ENCODE data around the gene TARS1.

Gene TARS1

GRCh38 chr5:33441241-33442177 is 744 bp downstream of the TARS1 start:
- DNase-seq: peak; percentile 11

GRCh38 chr5:33444542-33444941 is 3.8 kb downstream of the TARS1 start:
- no peak for DNase-seq

- no peak for DNase-seq
Measured at GRCh38 chr5:33445798-33446197, 5.0 kb downstream of the TARS1 start.

DNA sequence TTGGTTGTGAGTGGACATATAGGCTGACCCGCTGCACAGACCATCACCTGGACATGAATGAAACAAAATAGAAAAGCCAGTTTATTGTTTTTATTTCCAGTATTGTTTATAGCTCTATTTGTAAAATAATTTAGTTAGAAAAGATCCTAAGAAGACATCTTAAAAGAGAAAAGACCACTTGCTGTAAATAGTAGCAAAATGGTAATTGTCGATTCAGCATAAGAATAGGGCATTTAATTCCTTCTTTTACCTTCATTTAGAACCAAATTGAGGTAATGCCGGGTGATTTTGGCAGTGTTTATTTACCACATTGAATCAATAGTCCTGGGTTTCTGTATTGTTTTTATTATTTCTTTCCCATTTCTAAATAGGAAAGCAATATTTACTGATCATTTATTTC is 7.4 kb downstream of the TARS1 start:
- no peak for DNase-seq

DNA sequence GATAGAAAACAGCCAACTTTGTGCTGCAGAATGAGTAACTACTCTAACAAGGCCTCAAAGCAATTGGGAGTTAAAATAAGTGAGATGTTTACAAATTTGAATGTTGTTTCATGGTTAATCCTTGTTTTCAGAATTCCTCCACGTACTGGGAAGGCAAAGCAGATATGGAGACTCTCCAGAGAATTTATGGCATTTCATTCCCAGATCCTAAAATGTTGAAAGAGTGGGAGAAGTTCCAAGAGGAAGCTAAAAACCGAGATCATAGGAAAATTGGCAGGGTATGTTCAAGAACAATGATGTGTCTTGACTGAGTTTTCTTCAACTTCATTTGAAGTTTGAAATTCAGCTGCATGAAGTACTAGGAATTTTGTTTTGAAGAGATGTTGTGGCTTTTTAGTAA is 16.4 kb downstream of the TARS1 start:
- no peak for DNase-seq

- DNase-seq: no peak
Measured at GRCh38 chr5:33457817-33458216, 17.1 kb downstream of the TARS1 start.

- no peak for DNase-seq
Measured at GRCh38 chr5:33460210-33460609, 19.4 kb downstream of the TARS1 start.

- no peak for DNase-seq
Measured at GRCh38 chr5:33462456-33462855, 21.7 kb downstream of the TARS1 start.

- no peak for DNase-seq
Measured at GRCh38 chr5:33465120-33465519, 24.4 kb downstream of the TARS1 start.

- DNase-seq: no peak
Measured at GRCh38 chr5:33468775-33469435, 28.1 kb downstream of the TARS1 start.

GRCh38 chr5:33470544-33470943 is 29.8 kb downstream of the TARS1 start:
- DNase-seq: no peak

GRCh38 chr5:33472805-33473409 is 32.1 kb downstream of the TARS1 start:
- DNase-seq: no peak

- no peak for DNase-seq
Measured at GRCh38 chr5:33474004-33474403, 33.2 kb downstream of the TARS1 start.

GRCh38 chr5:33474931-33475499 is 34.2 kb downstream of the TARS1 start:
- DNase-seq: no peak

DNA sequence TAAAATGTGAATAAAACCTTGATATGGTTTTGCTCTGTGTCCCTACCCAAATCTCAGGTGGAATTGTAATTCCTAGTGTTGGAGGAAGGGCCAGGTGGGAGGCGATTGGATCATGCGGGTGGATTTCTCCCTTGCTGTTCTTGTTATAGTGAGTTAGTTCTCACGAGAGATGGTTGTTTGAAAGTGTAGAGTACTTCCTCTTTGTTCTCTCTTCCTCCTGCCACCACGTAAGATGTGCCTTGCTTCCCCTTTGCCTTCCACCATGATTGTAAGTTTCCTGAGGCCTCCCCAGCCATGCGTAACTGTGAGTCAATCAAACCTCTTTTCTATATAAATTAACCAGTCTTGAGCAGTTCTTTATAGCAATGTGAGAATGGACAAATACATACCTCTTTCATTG is 34.9 kb downstream of the TARS1 start:
- DNase-seq: no peak

GRCh38 chr5:33476992-33477391 is 36.2 kb downstream of the TARS1 start:
- no peak for DNase-seq

DNA sequence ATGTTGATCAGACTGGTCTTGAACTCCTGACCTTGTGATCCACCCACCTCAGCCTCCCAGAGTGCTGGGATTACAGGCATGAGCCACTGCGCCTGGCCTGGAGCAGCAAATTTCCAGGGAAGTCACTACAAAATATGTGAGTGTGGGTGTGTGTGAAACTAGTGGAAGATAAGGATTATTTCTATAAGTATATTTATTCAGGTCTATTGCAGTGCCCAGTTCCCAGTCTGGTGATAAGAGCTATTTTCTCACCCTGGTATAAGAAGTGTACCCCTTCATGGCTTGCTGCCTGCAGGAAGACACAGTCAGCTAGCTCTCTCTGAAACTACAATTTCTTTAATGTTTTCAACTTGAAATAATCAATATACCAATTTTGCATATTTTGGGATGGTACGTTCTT is 37.1 kb downstream of the TARS1 start:
- DNase-seq: no peak

GRCh38 chr5:33479311-33479710 is 38.5 kb downstream of the TARS1 start:
- DNase-seq: no peak

- DNase-seq: no peak
Measured at GRCh38 chr5:33480876-33481275, 40.1 kb downstream of the TARS1 start.

GRCh38 chr5:33482335-33482734 is 41.6 kb downstream of the TARS1 start:
- DNase-seq: no peak

DNA sequence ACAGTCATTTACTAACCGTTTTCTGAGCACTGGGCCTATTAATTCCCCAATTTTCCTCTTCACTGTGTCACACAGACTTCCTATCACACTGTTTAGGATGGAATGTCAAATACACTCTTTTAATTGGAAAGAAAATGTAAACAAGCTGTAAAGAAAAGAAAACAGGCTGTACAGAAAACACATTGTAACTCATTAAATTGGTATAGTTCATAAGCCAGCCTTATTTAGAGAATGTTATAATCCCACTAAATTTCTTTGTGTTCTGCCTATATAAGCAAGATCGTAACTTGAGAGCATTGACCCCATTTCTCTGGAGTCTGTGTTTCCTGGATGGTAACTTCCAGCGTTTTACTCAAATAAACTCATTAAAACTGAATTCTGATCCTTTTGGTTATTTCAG is 46.5 kb downstream of the TARS1 start:
- DNase-seq: no peak

GRCh38 chr5:33488558-33489355 is 48.0 kb downstream of the TARS1 start:
- DNase-seq: no peak
